CD4-positive, alpha-beta T cell (primary cell): ENCODE data around the gene CASKIN2. TPM values are rescaled to one million over a fixed set of nuclear protein-coding genes. Genes with fewer than 3 reads are reported as not detected.

Source experiments
- ATAC-seq: fragments of 200-7000 bp; cut with Tn5 transposase; one replicate; pipeline ENCODE4 v1.10.0; 2022; ENCODE audit warnings: mild to moderate bottlenecking; ENCODE audit not compliant: poor library complexity
- CTCF ChIA-PET: fragments of 350-600 bp; sonication (Branson Sonifier 250); formaldehyde crosslinking; loops from one replicate; lab custom pipeline; 2021; ENCODE audit warnings: antibody characterized with exemption, inconsistent platforms; lab: Charles Lee
- POLR2A ChIA-PET: fragments of 350-600 bp; sonication (Branson Sonifier 250); formaldehyde crosslinking; loops from one replicate; lab custom pipeline; 2021; ENCODE audit warnings: antibody characterized with exemption, inconsistent platforms; lab: Charles Lee
- DNase-seq, 14 experiments: peaks; one replicate each; pipeline ENCODE4 v3.0.0-alpha.2; 2013 to 2020; ENCODE audit warnings: mixed read lengths in 2 of 14
- H3K27ac ChIP-seq, 2 donors: one replicate each; pipeline versions ENCODE4 v1.5.1 to v1.7.0; 2013; ENCODE audit warnings: low read length in 2 of 2, low read depth in 1 of 2, mild to moderate bottlenecking in 1 of 2
- H3K27me3 ChIP-seq, 2 experiments: 1 replicate in 1 of 2; 2 replicates in 1 of 2; pipeline versions ENCODE4 v1.6.1 to v1.7.0; 2013; ENCODE audit warnings: low read length in 2 of 2, control low read depth in 1 of 2, mild to moderate bottlenecking in 1 of 2, moderate library complexity in 1 of 2; ENCODE audit not compliant: insufficient read depth in 2 of 2, control insufficient read depth in 1 of 2
- H3K36me3 ChIP-seq: one replicate; pipeline ENCODE4 v1.6.1; 2013; ENCODE audit warnings: low read length, control low read depth; ENCODE audit not compliant: insufficient read depth
- H3K4me1 ChIP-seq: one replicate; pipeline ENCODE4 v1.6.1; 2013; ENCODE audit warnings: low read length, control low read depth; ENCODE audit not compliant: insufficient read depth
- H3K4me3 ChIP-seq: one replicate; pipeline ENCODE4 v1.5.1; 2013; ENCODE audit warnings: mild to moderate bottlenecking, low read length, moderate library complexity
- H3K9me3 ChIP-seq, 2 experiments: 1 replicate in 1 of 2; 2 replicates in 1 of 2; pipeline versions ENCODE4 v1.6.1 to v1.7.0; 2013; ENCODE audit warnings: low read length in 2 of 2, mild to moderate bottlenecking in 2 of 2, control low read depth in 1 of 2, moderate library complexity in 1 of 2; ENCODE audit not compliant: control insufficient read depth in 1 of 2, insufficient read depth in 1 of 2
- H3K27ac Mint-ChIP-seq: one replicate; pipeline ENCODE4 v1.8.0; 2020; ENCODE audit warnings: mixed read lengths
- H3K27me3 Mint-ChIP-seq: one replicate; pipeline ENCODE4 v1.8.0; 2021; ENCODE audit warnings: mixed read lengths
- H3K36me3 Mint-ChIP-seq: one replicate; pipeline ENCODE4 v1.8.0; 2021; ENCODE audit warnings: low read depth, mixed read lengths
- H3K4me1 Mint-ChIP-seq: one replicate; pipeline ENCODE4 v1.8.0; 2021; ENCODE audit warnings: low read depth, mixed read lengths
- H3K4me3 Mint-ChIP-seq: one replicate; pipeline ENCODE4 v1.8.0; 2020; ENCODE audit warnings: mild to moderate bottlenecking, mixed read lengths
- H3K9me3 Mint-ChIP-seq: one replicate; pipeline ENCODE4 v1.8.0; 2020; ENCODE audit warnings: mixed read lengths
- intact Hi-C, 2 experiments: fragments of 100-400 bp; cut with DNase I in 1 of 2; cut with micrococcal nuclease in 1 of 2; formaldehyde crosslinking; loops; one replicate each; pipeline versions ENCODE4 v1.15.1 to v1.9.0; 2023 to 2025; cut with DNase I, micrococcal nuclease
- total RNA-seq, 174 experiments: library from RNA in 2 of 174; stranded (reverse) in 2 of 174; gene quantifications; one replicate each; pipeline ENCODE4 v1.2.3 and lab custom pipeline; 2021 to 2026
- TF ChIP-seq, protein P1 (sequence below): fragments of 200-600 bp; IDR thresholded peaks from one replicate; pipeline ENCODE4 v1.8.0; 2022; ENCODE audit warnings: antibody characterized with exemption, mild to moderate bottlenecking

The CASKIN2 gene
- total RNA-seq, 2 experiments from 2014 or later, result 0.17 to 0.25 TPM

DNA sequence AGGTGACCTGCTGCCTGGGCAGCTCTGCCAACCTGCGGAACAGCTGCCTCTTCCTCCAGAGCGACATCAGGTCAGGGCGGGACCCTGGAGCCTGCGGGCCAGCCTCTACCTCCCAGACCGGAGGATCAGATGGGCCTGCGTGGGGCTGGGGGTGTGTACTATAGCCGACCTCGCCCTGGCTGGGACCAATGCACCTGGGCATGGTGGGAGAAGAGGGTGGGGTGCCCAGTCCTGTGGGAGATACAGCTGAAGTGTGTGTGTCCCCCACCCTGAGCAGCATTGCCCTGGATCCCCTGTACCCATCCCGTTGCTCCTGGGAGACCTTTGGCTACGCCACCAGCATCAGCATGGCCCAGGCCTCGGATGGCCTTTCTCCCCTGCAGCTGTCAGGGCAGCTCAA lies 19.3 kb downstream of the CASKIN2 start:
- Histone ChIP-seq H3K4me3 (no peak overlapping the region), H3K27ac (no peak overlapping the region), H3K27me3 (no peaks in the 10 kb centered on the region), H3K4me1 (peaks cover 9% of the 10 kb centered on the region), H3K9me3 (no peaks in the 10 kb centered on the region), H3K36me3 (peaks cover 62% of the 10 kb centered on the region)
- POLR2A ChIA-PET, result no interaction called here
- Mint-ChIP-seq H3K4me3 (no peak overlapping the region), H3K4me1 (peaks cover 9% of the 10 kb centered on the region), H3K27ac (no peak overlapping the region), H3K9me3 (no peaks in the 10 kb centered on the region), H3K36me3 (peaks cover 62% of the 10 kb centered on the region), H3K27me3 (no peaks in the 10 kb centered on the region)
- no peak for DNase-seq
- CTCF ChIA-PET, result no interaction called here
- intact Hi-C loops, result no loop called here
- no peak for ATAC-seq
- TF ChIP-seq, protein P1, sequence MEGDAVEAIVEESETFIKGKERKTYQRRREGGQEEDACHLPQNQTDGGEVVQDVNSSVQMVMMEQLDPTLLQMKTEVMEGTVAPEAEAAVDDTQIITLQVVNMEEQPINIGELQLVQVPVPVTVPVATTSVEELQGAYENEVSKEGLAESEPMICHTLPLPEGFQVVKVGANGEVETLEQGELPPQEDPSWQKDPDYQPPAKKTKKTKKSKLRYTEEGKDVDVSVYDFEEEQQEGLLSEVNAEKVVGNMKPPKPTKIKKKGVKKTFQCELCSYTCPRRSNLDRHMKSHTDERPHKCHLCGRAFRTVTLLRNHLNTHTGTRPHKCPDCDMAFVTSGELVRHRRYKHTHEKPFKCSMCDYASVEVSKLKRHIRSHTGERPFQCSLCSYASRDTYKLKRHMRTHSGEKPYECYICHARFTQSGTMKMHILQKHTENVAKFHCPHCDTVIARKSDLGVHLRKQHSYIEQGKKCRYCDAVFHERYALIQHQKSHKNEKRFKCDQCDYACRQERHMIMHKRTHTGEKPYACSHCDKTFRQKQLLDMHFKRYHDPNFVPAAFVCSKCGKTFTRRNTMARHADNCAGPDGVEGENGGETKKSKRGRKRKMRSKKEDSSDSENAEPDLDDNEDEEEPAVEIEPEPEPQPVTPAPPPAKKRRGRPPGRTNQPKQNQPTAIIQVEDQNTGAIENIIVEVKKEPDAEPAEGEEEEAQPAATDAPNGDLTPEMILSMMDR, result no peak

DNA sequence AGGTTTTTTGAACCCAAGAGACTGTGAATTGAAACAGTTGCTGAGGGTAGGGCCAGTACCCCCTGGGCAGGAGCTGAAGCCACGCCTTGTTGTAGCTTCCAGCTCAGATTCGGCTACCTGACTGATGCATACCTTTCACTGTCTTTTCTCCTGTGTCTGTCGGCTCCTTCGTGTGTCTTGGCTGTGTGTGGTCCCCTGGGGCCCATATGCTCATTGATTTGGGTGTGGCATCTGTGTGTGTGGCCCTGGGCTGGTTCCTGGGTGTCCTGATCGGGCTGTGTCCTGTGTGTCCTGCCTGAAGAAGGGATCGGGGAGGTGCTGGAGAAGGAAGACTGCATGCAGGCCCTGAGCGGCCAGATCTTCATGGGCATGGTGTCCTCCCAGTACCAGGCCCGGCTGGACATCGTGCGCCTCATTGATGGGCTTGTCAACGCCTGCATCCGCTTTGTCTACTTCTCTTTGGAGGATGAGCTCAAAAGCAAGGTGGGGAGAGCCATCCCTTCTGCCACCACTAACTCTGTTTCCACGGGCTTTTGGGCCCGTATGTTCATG lies 20.9 kb downstream of the CASKIN2 start:
- POLR2A ChIA-PET, result no interaction called here
- no peak overlapping the region for H3K27ac Mint-ChIP-seq

GRCh38 chr17:75493476-75494129 lies 21.7 kb downstream of the CASKIN2 start:
- TF ChIP-seq, protein P1, result no peak
- peaks cover 10% of the 10 kb centered on the region for H3K4me1 ChIP-seq
- intact Hi-C loops, result no loop called here
- H3K27ac ChIP-seq, result no peak overlapping the region
- no peak overlapping the region for H3K4me3 ChIP-seq
- peaks cover 62% of the 10 kb centered on the region for H3K36me3 ChIP-seq
- Mint-ChIP-seq H3K36me3 (peaks cover 54% of the 10 kb centered on the region), H3K4me3 (no peak overlapping the region), H3K27ac (no peak overlapping the region), H3K4me1 (peaks cover 9% of the 10 kb centered on the region), H3K9me3 (no peaks in the 10 kb centered on the region), H3K27me3 (no peaks in the 10 kb centered on the region)
- POLR2A ChIA-PET, result no interaction called here
- CTCF ChIA-PET, result no interaction called here
- DNase-seq (no peak), ATAC-seq (no peak)
- no peaks in the 10 kb centered on the region for H3K9me3 ChIP-seq
- H3K27me3 ChIP-seq, result no peaks in the 10 kb centered on the region

More for the DNA sequence above, 20.9 kb downstream of the CASKIN2 start:
- TF ChIP-seq, protein P1, result no peak
- Mint-ChIP-seq H3K4me3 (no peak overlapping the region), H3K27me3 (no peaks in the 10 kb centered on the region), H3K36me3 (peaks cover 62% of the 10 kb centered on the region), H3K4me1 (peaks cover 9% of the 10 kb centered on the region), H3K9me3 (no peaks in the 10 kb centered on the region)
- CTCF ChIA-PET, result no interaction called here
- DNase-seq (no peak), ATAC-seq (no peak)
- Histone ChIP-seq H3K9me3 (no peaks in the 10 kb centered on the region), H3K4me1 (peaks cover 9% of the 10 kb centered on the region), H3K36me3 (peaks cover 68% of the 10 kb centered on the region), H3K4me3 (no peak overlapping the region), H3K27me3 (no peaks in the 10 kb centered on the region), H3K27ac (no peak overlapping the region)
- intact Hi-C loops, result no loop called here
